HCT116 (cell line): Measurements from ENCODE around the gene ACVRL1. TPM values are rescaled to one million over a fixed set of nuclear protein-coding genes. Genes with fewer than 3 reads are reported as not detected.

Source experiments
- ATAC-seq: fragments of 200-7000 bp; cut with Tn5 transposase; 2 replicates; pipeline ENCODE4 v1.9.1; 2020; ENCODE audit warnings: mild to moderate bottlenecking, moderate library complexity
- BruUV-seq: library from RNA; stranded (reverse); fragments of 400-500 nt; replicated peaks from 2 replicates; lab custom pipeline; 2021; lab: Mats Ljungman, UMichigan
- CTCF ChIA-PET: fragments of 300-600 bp; sonication (Branson Sonifier 250); formaldehyde crosslinking; loops from one replicate; lab custom pipeline; 2021; ENCODE audit warnings: antibody characterized with exemption; lab: Charles Lee
- POLR2A ChIA-PET: fragments of 300-600, 350-600 bp; sonication (Branson Sonifier 250); formaldehyde crosslinking; loops from one replicate; lab custom pipeline; 2021; ENCODE audit warnings: antibody characterized with exemption; lab: Charles Lee
- RAD21 ChIA-PET, 2 experiments: fragments of 300-600 bp; sonication (Branson Sonifier 250); formaldehyde crosslinking; loops; one replicate each; lab custom pipeline; 2023; ENCODE audit warnings: low total read pairs in 2 of 2; ENCODE audit not compliant: uncharacterized antibody in 2 of 2, unreplicated experiment in 2 of 2, low non-redundant PET in 1 of 2; lab: Charles Lee
- DNase-seq: peaks from one replicate; pipeline ENCODE4 v3.0.0-alpha.2; 2010; ENCODE audit warnings: low read depth, low spot score
- H2AFZ ChIP-seq: fragments of 200-600 bp; shearing (Covaris generic), sonication (generic); 2 replicates; pipeline ENCODE4 v1.6.1; 2017; ENCODE audit warnings: low read depth, mixed run types, mixed read lengths, antibody characterized with exemption, low read length; ENCODE audit not compliant: poor library complexity, severe bottlenecking
- H3K27ac ChIP-seq: 2 replicates; pipeline ENCODE4 v1.5.1; 2012; ENCODE audit warnings: low read depth, low read length
- H3K27me3 ChIP-seq: fragments of 200-600 bp; sonication (generic); 2 replicates; pipeline ENCODE4 v1.6.1; 2016; ENCODE audit warnings: mixed run types, low read length, mixed read lengths; ENCODE audit not compliant: insufficient read depth
- H3K36me3 ChIP-seq, 2 experiments: fragments of 200-500 bp in 1 of 2; fragments of 200-600 bp in 1 of 2; sonication (Bioruptor generic) in 1 of 2; sonication (generic) in 1 of 2; 2 replicates each; pipeline versions ENCODE4 v1.5.1 to v1.6.1; 2014 to 2016; ENCODE audit warnings: low read length in 2 of 2, inconsistent platforms in 1 of 2, mixed read lengths in 1 of 2, mixed run types in 1 of 2; ENCODE audit not compliant: insufficient read depth in 2 of 2, control insufficient read depth in 1 of 2
- H3K4me1 ChIP-seq, 2 experiments: fragments of 200-600 bp in 1 of 2; sonication (generic) in 1 of 2; 2 replicates each; pipeline versions ENCODE4 v1.5.1 to v1.6.1; 2012 to 2017; ENCODE audit warnings: low read length in 2 of 2, inconsistent platforms in 1 of 2, mild to moderate bottlenecking in 1 of 2, mixed read lengths in 1 of 2, mixed run types in 1 of 2, moderate library complexity in 1 of 2; ENCODE audit not compliant: insufficient read depth in 2 of 2, control insufficient read depth in 1 of 2
- H3K4me2 ChIP-seq: fragments of 200-600 bp; sonication (generic); 2 replicates; pipeline ENCODE4 v1.6.1; 2017; ENCODE audit warnings: mixed run types, low read length, mixed read lengths
- H3K4me3 ChIP-seq, 2 experiments: fragments of 200-600 bp in 1 of 2; sonication (generic) in 1 of 2; replicated peaks in 1 of 2; 2 replicates each; pipeline ENCODE4 v1.5.1; 2011 to 2016; ENCODE audit warnings: low read length in 2 of 2, control low read depth in 1 of 2, low read depth in 1 of 2, mild to moderate bottlenecking in 1 of 2, mixed read lengths in 1 of 2, mixed run types in 1 of 2
- H3K79me2 ChIP-seq: fragments of 200-600 bp; sonication (generic); 2 replicates; pipeline ENCODE4 v1.6.1; 2017; ENCODE audit warnings: mild to moderate bottlenecking, mixed run types, low read length, moderate library complexity, mixed read lengths; ENCODE audit not compliant: insufficient read depth
- H3K9ac ChIP-seq: fragments of 200-600 bp; sonication (generic); 2 replicates; pipeline ENCODE4 v1.6.1; 2016; ENCODE audit warnings: low read length, mixed read lengths
- H3K9me2 ChIP-seq: fragments of 200-600 bp; sonication (generic), shearing (Covaris generic); 2 replicates; pipeline ENCODE4 v1.6.1; 2017; ENCODE audit warnings: mixed run types, mild to moderate bottlenecking, moderate library complexity; ENCODE audit not compliant: insufficient read depth
- H3K9me3 ChIP-seq, 2 experiments: fragments of 200-500 bp in 1 of 2; fragments of 200-600 bp in 1 of 2; sonication (Bioruptor generic) in 1 of 2; sonication (generic) in 1 of 2; 2 replicates each; pipeline ENCODE4 v1.6.1; 2014 to 2017; ENCODE audit warnings: low read length in 2 of 2, mixed read lengths in 2 of 2, inconsistent platforms in 1 of 2, low read depth in 1 of 2, mild to moderate bottlenecking in 1 of 2, mixed run types in 1 of 2, moderate library complexity in 1 of 2; ENCODE audit not compliant: control insufficient read depth in 1 of 2, insufficient read depth in 1 of 2
- H4K20me1 ChIP-seq: fragments of 200-600 bp; sonication (generic), shearing (Covaris generic); 2 replicates; pipeline ENCODE4 v1.6.1; 2017; ENCODE audit warnings: mixed run types, mild to moderate bottlenecking, moderate library complexity; ENCODE audit not compliant: insufficient read depth
- CBX3 ChIP-seq: IDR thresholded peaks from 2 replicates; pipeline ENCODE4 v1.6.1; 2012; ENCODE audit warnings: low read depth
- CEBPB ChIP-seq: IDR thresholded peaks from 2 replicates; pipeline ENCODE4 v1.6.1; 2012; ENCODE audit warnings: low read depth
- EGR1 ChIP-seq: IDR thresholded peaks from 2 replicates; pipeline ENCODE4 v1.6.1; 2012; ENCODE audit warnings: low read depth
- ELF1 ChIP-seq: IDR thresholded peaks from 2 replicates; pipeline ENCODE4 v1.6.1; 2012; ENCODE audit warnings: low read depth, borderline replicate concordance
- EZH2 ChIP-seq: fragments of 200-600 bp; sonication (generic); IDR thresholded peaks from 2 replicates; pipeline ENCODE4 v1.6.1; 2017; ENCODE audit warnings: antibody characterized with exemption, mixed run types
- EZH2phosphoT487 ChIP-seq: fragments of 200-600 bp; IDR thresholded peaks from 2 replicates; pipeline ENCODE4 v1.6.1; 2018; ENCODE audit warnings: antibody characterized with exemption, borderline replicate concordance
- FOSL1 ChIP-seq: IDR thresholded peaks from 2 replicates; pipeline ENCODE4 v1.6.1; 2012; ENCODE audit warnings: low read depth
- POLR2A ChIP-seq: IDR thresholded peaks from 2 replicates; pipeline ENCODE4 v1.7.0; 2011; ENCODE audit warnings: borderline replicate concordance; ENCODE audit not compliant: insufficient read depth, insufficient read length; ENCODE audit errors: extremely low read depth
- POLR2AphosphoS5 ChIP-seq: IDR thresholded peaks from 2 replicates; pipeline ENCODE4 v1.6.1; 2011; ENCODE audit warnings: mild to moderate bottlenecking, low read depth, low read length, moderate library complexity
- RAD21 ChIP-seq: IDR thresholded peaks from 2 replicates; pipeline ENCODE4 v1.6.1; 2012; ENCODE audit warnings: low read depth, mild to moderate bottlenecking
- SIN3A ChIP-seq: IDR thresholded peaks from 2 replicates; pipeline ENCODE4 v1.6.1; 2012; ENCODE audit warnings: low read depth
- SRF ChIP-seq: IDR thresholded peaks from 2 replicates; pipeline ENCODE4 v1.6.1; 2012; ENCODE audit warnings: low read depth
- TCF7L2 ChIP-seq: IDR thresholded peaks from 2 replicates; pipeline ENCODE4 v1.7.0; 2011; ENCODE audit warnings: borderline replicate concordance, inconsistent platforms; ENCODE audit not compliant: insufficient read depth, insufficient read length; ENCODE audit errors: extremely low read depth
- YY1 ChIP-seq: IDR thresholded peaks from 2 replicates; pipeline ENCODE4 v1.6.1; 2011; ENCODE audit warnings: low read length, low read depth, moderate library complexity, mild to moderate bottlenecking; ENCODE audit not compliant: insufficient replicate concordance; ENCODE audit errors: extremely low read depth
- ZFX ChIP-seq: fragments of 450-650 bp; IDR thresholded peaks from 2 replicates; pipeline ENCODE4 v1.6.1; 2017
- intact Hi-C: fragments of 100-400 bp; cut with micrococcal nuclease; formaldehyde crosslinking; loops from 2 replicates; pipeline ENCODE4 v1.10.0; 2022
- total RNA-seq: library from RNA; stranded (reverse); gene quantifications from one replicate; pipeline ENCODE4 v1.2.1, GENCODE V29; 2021; ENCODE audit not compliant: unreplicated experiment
- TF ChIP-seq, protein P1 (sequence below): IDR thresholded peaks from 2 replicates; pipeline ENCODE4 v1.6.1; 2012
- TF ChIP-seq, protein P2 (sequence below): IDR thresholded peaks from 2 replicates; pipeline ENCODE4 v1.6.1; 2012
- TF ChIP-seq, protein P3 (sequence below), 3 experiments: fragments of 200-600 bp in 1 of 3; sonication (generic) in 1 of 3; IDR thresholded peaks in 2 of 3; conservative IDR thresholded peaks in 1 of 3; 2 replicates each; pipeline ENCODE4 v1.5.1; 2012 to 2017; ENCODE audit warnings: low read depth in 2 of 3, low read length in 2 of 3, antibody characterized with exemption in 1 of 3, borderline replicate concordance in 1 of 3, control low read depth in 1 of 3, mild to moderate bottlenecking in 1 of 3, mixed read lengths in 1 of 3, mixed run types in 1 of 3, moderate library complexity in 1 of 3; ENCODE audit not compliant: insufficient read depth in 1 of 3
- TF ChIP-seq, protein P4 (sequence below): IDR thresholded peaks from 2 replicates; pipeline ENCODE4 v1.6.1; 2012; ENCODE audit warnings: low read depth
- TF ChIP-seq, protein P5 (sequence below): IDR thresholded peaks from 2 replicates; pipeline ENCODE4 v1.6.1; 2011; ENCODE audit warnings: mild to moderate bottlenecking, low read length, moderate library complexity; ENCODE audit not compliant: insufficient replicate concordance; ENCODE audit errors: extremely low read depth

Gene ACVRL1
- total RNA-seq, 1 experiment from 2014 or later = 2.5 TPM

DNA sequence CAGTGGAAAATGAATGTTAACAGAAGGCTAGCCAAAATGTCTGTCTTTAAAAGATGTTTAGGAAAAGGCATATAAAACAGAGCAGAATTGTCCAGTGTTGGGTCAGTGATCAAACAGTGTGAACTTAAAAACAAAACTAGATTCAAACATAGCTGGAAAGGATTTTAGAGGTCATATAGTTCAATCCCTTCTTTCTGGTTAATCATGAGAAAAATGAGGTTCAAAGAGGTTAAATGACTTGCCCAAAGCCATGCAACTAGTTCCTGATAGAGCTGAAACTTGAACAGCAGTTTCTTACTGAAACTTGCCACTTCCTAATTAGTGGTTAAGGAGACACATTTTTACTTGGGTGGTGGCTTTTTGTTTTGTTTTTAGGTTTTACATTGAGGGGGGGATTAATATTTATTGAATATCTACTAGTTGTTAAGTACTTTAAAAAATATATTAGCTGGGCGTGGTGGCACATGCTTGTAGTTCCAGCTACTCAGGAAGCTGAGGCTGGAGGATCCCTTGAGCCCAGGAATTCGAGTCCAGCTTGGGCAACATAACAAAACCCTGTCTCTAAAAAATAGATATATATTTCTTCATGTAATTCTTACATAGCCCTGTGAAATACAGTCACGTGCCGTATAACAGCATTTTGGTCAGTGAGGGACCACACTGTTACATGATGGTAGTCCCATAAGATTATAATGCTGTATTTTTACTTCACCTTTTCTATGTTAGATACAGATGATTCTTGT lies 64.5 kb downstream of the ACVRL1 start:
- Histone ChIP-seq H4K20me1 (no peaks in the 10 kb centered on the region), H3K4me3 (no peak overlapping the region), H3K27ac (no peak overlapping the region)
- TF ChIP-seq RAD21 = no peak
- no peak for TF ChIP-seq CBX3
- no peak for TF ChIP-seq CEBPB
- TF ChIP-seq EZH2 = no peak
- TF ChIP-seq, protein P1, sequence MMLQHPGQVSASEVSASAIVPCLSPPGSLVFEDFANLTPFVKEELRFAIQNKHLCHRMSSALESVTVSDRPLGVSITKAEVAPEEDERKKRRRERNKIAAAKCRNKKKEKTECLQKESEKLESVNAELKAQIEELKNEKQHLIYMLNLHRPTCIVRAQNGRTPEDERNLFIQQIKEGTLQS = no peak
- no peak for TF ChIP-seq SRF
- TF ChIP-seq SIN3A = no peak
- TF ChIP-seq ZFX = no peak
- no peak for TF ChIP-seq EZH2phosphoT487
- TF ChIP-seq, protein P2, sequence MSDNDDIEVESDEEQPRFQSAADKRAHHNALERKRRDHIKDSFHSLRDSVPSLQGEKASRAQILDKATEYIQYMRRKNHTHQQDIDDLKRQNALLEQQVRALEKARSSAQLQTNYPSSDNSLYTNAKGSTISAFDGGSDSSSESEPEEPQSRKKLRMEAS = no peak
- no peak for TF ChIP-seq EGR1
- TF ChIP-seq, protein P3, sequence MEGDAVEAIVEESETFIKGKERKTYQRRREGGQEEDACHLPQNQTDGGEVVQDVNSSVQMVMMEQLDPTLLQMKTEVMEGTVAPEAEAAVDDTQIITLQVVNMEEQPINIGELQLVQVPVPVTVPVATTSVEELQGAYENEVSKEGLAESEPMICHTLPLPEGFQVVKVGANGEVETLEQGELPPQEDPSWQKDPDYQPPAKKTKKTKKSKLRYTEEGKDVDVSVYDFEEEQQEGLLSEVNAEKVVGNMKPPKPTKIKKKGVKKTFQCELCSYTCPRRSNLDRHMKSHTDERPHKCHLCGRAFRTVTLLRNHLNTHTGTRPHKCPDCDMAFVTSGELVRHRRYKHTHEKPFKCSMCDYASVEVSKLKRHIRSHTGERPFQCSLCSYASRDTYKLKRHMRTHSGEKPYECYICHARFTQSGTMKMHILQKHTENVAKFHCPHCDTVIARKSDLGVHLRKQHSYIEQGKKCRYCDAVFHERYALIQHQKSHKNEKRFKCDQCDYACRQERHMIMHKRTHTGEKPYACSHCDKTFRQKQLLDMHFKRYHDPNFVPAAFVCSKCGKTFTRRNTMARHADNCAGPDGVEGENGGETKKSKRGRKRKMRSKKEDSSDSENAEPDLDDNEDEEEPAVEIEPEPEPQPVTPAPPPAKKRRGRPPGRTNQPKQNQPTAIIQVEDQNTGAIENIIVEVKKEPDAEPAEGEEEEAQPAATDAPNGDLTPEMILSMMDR (IDR thresholded peaks at IDR 0.05 in 2 of 3, conservative IDR thresholded peaks at IDR 0.05 in 1 of 3; ENCODE audit: borderline replicate concordance in 1 of 3, insufficient read depth in 1 of 3, low read depth in 2 of 3, low read length in 2 of 3) = no peak
- TF ChIP-seq TCF7L2 = no peak
- TF ChIP-seq, protein P4, sequence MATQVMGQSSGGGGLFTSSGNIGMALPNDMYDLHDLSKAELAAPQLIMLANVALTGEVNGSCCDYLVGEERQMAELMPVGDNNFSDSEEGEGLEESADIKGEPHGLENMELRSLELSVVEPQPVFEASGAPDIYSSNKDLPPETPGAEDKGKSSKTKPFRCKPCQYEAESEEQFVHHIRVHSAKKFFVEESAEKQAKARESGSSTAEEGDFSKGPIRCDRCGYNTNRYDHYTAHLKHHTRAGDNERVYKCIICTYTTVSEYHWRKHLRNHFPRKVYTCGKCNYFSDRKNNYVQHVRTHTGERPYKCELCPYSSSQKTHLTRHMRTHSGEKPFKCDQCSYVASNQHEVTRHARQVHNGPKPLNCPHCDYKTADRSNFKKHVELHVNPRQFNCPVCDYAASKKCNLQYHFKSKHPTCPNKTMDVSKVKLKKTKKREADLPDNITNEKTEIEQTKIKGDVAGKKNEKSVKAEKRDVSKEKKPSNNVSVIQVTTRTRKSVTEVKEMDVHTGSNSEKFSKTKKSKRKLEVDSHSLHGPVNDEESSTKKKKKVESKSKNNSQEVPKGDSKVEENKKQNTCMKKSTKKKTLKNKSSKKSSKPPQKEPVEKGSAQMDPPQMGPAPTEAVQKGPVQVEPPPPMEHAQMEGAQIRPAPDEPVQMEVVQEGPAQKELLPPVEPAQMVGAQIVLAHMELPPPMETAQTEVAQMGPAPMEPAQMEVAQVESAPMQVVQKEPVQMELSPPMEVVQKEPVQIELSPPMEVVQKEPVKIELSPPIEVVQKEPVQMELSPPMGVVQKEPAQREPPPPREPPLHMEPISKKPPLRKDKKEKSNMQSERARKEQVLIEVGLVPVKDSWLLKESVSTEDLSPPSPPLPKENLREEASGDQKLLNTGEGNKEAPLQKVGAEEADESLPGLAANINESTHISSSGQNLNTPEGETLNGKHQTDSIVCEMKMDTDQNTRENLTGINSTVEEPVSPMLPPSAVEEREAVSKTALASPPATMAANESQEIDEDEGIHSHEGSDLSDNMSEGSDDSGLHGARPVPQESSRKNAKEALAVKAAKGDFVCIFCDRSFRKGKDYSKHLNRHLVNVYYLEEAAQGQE = no peak
- no peak for TF ChIP-seq ELF1
- TF ChIP-seq POLR2AphosphoS5 = no peak
- TF ChIP-seq, protein P5, sequence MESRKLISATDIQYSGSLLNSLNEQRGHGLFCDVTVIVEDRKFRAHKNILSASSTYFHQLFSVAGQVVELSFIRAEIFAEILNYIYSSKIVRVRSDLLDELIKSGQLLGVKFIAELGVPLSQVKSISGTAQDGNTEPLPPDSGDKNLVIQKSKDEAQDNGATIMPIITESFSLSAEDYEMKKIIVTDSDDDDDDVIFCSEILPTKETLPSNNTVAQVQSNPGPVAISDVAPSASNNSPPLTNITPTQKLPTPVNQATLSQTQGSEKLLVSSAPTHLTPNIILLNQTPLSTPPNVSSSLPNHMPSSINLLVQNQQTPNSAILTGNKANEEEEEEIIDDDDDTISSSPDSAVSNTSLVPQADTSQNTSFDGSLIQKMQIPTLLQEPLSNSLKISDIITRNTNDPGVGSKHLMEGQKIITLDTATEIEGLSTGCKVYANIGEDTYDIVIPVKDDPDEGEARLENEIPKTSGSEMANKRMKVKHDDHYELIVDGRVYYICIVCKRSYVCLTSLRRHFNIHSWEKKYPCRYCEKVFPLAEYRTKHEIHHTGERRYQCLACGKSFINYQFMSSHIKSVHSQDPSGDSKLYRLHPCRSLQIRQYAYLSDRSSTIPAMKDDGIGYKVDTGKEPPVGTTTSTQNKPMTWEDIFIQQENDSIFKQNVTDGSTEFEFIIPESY = no peak
- TF ChIP-seq YY1 = no peak
- no peak for TF ChIP-seq FOSL1
- TF ChIP-seq POLR2A = no peak
- TF ChIP-seq, all 23 proteins: peak for 0
- BruUV-seq = no TSS peak
- CTCF ChIA-PET = interaction anchor here (2.8 kb wide), 1 partner anchor 10 kb away, joined by 14 read pairs; no protein-coding TSS in a partner anchor
- DNase-seq (no peak), ATAC-seq (no peak)
- H3K27me3 ChIP-seq = no peaks in the 10 kb centered on the region
- peaks cover 2 to 8% of the 10 kb centered on the region in 2 experiments; a peak in 2 of 4 replicates for H3K36me3 ChIP-seq
- no peak overlapping the region for H3K4me2 ChIP-seq
- H3K9me2 ChIP-seq = no peaks in the 10 kb centered on the region
- H3K9me3 ChIP-seq = no peaks in the 10 kb centered on the region
- no peak overlapping the region for H2AFZ ChIP-seq
- POLR2A ChIA-PET = no interaction called here
- peaks cover 64% of the 10 kb centered on the region for H3K79me2 ChIP-seq
- no peak overlapping the region for H3K9ac ChIP-seq
- RAD21 ChIA-PET = no interaction called here
- intact Hi-C loops = no loop called here
- H3K4me1 ChIP-seq = peaks cover 12 to 17% of the 10 kb centered on the region in 2 experiments
